COR-L47 (cell line): ENCODE data around the gene FLNC.
A peak's percentile ranks its signal among the peaks of the same experiment; 100 is the strongest.

Source experiments
- DNase-seq: peaks from one replicate; lab custom pipeline; 2025; lab: John Stamatoyannopoulos, UW

The FLNC gene

DNA sequence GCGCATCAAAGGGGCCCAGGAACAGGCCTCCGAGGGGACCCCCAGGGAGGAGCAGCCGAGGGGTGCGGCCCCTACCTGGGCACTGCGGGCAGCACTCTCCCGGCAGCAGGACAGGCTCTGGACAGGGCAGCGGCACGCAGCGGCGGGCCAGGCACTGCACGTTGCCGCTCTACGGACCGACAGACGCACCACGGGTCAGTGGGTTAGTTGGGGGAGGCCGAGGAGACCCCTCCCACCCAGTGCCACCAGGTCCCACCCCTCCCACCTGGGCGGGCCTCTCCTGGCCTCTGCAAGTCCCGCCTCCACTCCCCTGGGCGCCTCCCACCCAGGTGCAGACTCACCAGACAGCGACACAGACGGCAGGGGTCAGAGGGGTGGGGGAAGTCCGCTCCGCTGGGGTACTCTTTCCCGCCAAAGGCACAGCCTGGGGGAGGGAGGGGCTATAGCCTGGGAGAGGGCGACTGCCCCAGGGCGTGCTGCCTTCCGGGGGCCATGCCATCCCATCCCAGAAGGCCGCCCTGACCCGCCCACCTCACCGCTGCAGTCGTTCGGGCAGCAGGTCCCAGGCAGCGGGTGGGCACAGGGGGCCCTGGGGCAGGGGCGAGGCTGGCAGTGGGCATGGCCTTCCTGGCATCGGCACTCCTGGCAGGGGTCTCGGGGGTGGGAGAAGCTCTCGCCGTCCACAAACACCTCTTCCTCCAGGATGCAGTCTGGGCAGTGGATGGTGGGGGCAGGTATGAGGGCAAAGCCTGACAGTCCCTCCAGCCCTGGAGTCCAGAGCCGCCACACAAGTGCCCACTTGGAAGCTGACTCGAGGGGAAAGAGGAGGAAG is 61.1 kb downstream of the FLNC start:
- DNase-seq: no peak

DNA sequence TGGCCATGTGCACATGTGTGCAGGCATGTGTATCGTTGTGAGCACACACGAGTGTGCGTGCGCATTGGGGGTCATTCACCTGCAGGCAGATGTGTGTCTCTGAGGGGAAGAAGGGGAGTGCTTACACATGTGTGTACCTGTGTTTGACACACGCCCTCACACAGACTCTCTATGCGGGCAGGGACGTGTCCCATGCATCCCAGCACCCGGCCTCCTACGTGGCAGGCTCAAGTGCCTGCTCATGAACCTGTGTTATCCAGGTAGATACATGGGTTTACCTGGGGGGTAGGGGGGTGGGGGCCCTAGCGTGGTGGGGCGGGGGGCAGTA is 61.7 kb downstream of the FLNC start:
- no peak for DNase-seq

DNA sequence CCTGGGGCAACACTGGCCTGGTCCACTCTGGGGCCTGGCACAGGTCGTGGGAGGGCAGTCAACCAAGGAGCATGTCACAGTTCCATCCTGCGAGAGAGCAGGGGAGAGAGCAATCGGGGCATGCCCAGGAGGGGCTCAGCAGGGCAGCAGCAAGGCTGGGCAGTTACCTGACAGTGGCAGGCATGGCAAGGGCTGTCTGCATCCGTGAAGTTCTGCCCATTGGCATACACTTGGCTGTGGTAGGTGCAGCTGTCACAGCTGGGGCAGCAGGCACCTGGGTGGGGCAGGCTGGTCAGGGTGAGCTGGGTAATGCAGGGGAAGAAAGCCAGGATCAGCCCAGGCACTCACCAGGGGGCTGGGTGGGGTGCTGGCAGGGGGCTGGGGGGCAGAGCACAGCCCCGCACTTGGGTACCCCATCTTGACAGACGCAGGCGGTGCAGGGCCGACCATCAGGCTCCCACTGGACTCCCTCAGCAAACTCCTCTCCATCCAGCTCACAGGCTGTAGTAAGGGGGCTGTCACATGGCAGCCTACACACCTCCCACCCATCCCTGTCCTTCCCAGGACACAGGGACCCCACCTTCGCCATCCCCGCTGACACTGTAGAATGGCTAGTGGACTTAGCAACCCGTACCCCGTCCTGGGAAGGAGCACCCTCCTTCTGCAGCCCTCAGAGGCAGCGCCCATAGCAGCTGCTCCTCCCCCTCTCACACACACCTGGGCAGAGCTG is 62.5 kb downstream of the FLNC start:
- DNase-seq: no peak

DNA sequence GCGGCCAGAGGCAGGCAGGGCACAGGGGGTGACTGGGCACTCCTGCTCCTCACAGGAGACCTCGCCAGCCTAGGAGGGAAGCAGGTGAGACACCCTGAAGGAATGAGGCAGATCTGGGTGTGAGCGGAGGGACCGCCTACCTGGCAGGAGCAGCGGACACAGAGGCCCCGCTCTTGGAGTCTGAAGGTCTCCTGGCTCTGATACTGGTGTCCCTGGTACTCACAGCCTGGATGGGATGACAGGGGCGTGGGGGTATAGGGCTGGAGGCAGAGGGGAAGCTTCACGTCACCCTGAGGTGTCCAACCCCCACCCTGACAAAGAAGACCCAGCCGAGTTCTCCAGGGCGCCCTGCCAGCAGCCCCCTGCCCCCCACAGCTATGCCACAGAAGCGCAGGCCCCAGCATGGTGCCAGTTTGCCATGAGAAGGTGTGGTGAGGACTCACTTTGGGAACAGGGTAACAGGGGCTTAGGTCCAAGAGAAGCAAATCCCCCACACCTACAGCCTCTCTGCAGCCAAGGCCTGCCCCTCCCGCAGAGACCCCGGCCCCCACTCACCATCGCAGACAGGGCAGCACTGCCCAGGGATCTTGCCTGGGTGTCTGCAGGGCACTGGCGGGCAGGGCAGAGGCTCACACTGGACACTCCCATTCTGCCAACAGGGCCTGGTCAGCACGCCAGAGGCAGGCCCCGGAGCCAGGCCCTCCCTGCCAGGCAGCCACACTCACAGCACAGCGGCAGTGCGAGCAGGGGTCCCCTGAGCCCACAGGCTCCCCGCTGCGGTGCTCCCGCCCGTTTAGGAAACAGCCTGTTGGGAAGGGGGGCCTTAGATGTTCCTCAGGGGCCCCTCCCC is 63.3 kb downstream of the FLNC start:
- DNase-seq: no peak

DNA sequence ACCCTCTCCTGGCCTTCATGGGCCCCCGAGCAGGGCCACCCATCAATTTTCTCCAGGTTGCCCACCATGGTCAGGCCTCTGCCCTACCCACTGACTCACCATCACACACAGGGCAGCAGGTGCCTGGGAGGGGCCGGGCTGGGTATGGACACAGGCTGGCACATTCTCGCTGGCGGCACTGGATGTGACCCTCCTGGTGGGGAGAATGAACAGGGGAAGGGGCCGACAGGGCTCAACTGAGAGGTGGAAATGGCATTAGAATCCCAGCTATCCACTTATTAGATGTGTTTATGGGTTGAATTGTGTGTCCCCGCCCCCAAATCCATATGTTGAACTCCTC is 63.9 kb downstream of the FLNC start:
- DNase-seq: no peak

DNA sequence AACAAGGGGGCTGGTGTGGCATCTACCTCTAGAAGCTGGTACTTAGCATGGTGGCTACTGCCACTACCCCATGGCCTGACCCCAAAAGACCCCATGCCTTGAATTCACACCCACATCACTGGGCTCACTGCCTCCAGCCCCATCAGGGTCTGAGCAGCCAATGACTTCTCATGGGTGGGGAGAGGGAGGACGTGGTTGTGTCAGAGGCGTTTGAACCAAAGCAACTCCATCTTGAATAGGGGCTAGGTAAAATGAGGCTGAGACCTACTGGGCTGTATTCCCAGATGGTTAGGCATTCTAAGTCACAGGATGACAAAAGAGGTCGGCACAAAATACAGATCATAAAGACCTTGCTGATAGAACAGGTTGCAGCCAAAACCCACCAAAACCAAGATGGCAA is 65.1 kb downstream of the FLNC start:
- DNase-seq: no peak

DNA sequence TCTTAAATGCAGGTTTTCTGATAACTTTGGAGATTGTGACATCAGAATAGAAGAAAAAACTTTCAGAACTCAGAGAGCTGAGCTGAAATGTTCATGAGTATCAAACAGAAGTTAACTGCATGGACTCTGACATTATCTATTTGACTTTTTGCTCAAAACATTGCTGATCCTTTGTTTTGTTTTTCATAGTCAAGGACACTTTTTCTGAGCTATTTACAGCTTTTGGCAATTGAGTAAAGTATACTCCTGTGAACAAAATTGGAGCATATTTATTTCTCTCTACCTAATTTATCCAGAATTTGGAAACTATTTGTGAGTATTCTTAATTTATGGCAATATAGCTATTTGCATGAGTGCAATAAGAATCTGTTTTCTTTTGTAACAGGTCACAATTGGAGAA is 69.2 kb downstream of the FLNC start:
- DNase-seq: no peak

DNA sequence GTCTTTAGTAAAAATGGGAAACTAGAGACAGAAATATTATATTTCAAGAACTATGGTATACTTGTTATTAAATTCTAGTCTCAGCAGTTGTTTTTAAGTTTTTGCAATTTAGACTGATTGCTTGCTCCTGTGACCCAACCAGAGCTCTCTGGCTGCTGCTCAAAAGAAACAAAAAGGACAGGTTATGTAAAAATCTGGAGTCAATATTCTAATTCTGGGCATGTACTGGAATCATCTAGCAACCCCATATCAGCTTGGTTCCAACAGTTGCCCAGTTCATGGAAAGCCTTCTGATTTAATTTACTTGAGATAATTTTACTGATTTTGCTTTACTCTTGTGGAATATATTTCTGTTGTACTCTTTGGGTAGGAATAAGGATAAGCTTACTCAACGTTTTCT is 70.0 kb downstream of the FLNC start:
- DNase-seq: no peak

DNA sequence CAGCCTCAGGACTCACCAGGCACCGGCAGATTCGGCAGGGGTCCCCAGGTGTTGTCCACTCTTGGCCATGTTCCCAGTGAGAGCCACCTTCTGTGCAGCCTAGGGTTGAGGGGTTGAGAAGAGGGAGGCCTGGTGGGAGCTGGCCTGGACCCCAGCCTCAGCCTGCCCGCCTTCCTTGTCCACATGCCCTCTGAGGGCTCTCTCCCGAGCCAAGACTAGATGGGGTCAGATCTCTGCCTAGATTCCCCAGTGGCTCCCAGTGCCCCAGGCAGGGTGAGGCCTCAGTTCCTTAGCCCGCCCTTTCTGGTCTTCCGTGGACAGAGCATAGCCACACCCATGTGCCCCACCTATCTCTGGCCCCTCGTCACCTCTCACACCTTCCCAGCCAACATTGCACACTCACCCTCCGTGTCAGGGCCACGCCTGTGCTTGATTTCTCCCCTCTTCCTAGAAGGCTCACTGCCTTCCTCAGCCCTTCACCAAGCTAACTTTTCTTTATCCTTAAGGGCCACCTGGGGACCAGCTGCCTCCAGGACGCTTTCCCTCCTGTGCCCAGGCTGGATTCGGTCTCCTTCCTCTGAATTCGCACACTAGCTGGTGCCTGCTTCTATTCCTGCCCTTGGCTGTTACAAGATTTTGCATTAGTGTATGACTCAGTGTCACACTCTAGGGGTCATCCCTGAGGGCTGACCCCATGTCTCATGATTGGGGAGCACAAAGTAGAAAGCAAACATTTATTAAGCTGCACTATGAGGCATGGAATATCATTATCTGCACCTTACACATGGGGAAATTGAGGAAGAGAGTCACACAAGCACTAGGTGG is 72.8 kb downstream of the FLNC start:
- DNase-seq: no peak

DNA sequence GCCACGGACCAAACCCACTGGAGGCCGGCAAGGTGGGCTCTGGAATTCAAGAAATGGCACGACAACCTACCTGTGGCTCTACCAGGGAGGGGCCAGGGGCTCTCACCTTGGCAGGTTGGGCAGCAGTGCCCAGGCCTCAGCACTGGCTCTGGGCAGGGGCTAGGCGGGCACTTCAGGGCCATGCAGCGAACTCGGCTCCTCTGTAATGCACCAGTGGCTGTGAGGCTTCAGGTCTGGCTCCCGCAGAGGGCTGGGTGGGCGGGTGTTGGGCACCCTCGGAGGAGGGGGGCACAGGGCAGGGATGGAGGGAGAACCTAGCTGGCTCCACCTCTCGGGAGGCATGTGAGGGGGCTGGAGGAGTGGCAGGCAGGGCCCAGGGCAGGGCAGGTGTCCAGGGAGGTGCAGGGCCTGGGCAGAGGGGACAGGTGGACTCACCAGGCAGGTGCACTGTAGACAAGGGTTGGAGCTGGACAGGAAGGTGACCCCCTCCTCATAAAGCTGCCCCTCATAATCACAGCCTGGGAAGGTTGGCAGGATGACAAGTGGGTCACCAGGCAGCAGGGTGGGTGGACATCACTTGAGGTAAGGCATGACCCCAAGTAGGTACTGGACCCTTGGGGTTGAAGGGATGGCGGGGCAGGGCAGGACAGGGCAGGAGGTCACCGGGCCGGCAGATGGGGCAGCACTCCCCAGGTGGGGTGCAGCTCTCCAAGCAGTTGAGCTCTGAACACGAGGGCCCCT is 73.6 kb downstream of the FLNC start:
- DNase-seq: no peak

DNA sequence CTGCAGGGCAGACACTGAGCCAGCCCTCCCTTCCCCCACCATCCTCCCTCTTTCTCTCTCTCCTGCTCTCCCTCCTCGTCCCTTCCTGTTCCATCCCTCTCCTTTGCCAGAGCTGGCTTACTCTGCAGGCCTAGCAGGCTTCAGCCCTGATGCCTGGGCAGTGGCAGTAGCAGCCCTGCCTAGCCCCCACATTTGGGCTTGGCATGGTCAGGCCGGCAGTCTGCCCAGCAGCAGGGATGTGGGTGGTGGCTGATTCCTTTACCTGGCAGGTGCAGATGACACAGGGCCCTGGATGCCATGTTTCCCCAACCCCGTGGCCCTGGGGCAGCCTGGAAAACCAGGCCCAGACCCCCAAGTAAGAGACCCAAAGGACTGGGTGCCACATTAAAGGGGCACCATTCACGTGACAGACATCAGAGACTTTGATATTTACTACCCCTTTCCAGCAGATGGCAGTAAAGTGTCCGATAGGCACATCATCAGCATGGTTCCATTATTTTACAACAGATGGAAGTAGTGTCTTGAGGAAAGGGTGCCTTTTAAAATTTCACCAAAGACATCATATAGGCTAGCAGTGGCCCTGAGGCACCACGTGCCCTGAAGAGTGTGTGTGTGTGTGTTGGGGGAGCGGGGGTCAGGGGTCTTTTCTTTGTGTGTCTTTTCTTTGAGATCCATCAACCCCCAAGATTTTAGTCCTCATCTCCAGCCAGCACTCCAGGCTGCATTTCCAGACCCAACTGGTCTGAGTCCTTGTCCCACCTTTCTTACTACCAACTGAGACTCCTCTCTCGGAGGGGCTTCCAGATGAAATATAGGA is 74.4 kb downstream of the FLNC start:
- DNase-seq: peak; percentile 55

DNA sequence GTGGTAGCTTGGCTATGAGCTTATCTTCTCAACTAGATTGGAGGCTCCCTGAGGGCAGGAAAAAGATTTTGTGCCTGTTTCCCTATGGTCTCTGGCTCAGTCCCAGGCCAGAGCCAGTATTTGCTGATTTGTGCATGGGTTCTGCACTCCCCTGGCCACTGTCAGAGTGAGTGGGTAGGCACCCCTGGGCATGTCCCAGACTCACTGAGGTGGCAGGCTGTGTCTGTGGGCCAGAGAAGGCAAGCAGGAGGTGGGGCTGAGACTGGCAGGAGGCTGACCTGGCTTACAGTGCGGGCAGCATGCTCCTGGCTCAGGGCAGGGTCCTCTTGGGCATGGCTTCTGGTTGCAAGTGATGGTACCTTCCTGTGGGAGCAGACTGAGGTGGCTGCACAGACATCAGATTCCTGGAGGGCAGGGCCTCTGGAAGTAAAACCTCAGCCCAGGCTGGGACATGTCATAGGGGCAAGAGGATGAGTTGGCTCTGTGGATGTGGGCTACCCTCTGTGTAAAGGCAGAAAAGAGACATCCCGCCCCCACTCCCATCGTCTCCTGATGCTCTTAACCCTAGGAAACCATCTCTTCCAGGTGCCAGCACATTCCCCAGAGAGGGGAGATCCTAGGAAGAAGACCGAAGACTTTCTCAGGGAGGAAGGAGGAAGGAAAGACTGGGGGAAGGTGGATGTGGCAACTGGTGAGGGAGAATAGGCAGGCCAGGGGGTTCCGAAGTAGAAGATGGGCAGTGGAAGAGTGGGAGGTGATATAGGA is 76.0 kb downstream of the FLNC start:
- DNase-seq: no peak

DNA sequence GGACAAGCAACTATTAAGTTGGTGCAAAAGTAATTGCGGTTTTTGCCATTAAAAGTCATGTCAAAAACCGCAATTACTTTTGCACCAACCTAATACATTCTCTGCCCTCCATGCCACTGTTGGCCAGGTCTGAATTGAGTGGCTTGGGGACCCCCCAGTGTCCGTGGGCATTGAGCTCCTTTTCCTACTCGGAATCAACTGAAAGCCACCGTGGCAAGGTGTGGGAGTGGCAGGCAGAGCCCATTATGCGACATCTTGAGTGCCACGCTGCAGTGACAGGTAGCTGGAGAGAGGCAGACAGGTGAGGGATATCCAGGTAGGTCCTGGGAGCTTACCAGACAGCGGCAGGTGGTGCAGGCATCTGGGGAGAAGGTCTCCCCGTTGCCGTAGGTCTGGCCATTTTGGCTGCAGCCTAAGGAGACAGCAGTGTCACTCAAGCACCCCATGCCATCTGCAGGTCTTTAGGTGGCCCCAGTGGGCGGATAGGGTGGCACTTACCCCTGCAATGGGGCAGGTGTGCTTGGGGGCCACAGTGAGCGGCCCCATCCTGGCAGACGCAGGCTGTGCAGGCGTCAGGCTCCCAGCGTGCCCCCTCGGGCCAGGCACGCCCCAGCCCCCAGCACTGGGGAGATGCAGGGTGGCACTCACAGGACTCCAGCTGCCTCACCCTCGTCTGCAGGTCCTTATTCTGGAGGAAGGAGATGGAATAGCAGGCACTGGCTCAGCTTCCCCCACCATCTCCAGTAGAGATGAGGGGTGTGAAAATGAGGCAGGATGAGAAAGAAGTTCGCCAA is 76.8 kb downstream of the FLNC start:
- DNase-seq: no peak
